Caco-2 (cell line): ENCODE results near the gene ULBP1. TPM values are rescaled to one million over a fixed set of nuclear protein-coding genes. Genes with fewer than 3 reads are reported as not detected.
"Not testable (repeated sequence)": the region's sequence is repeated elsewhere in the genome, so short reads cannot be mapped to it uniquely, and the experiment has no call there.

ENCODE experiments used
- BruUV-seq: library from RNA; stranded (reverse); fragments of 400-500 nt; replicated peaks from 2 replicates; lab custom pipeline; 2021; lab: Mats Ljungman, UMichigan
- CTCF ChIA-PET: fragments of 300-600 bp; sonication (Branson Sonifier 250); formaldehyde crosslinking; loops from one replicate; lab custom pipeline; 2022; ENCODE audit warnings: antibody characterized with exemption; lab: Charles Lee
- POLR2A ChIA-PET: fragments of 300-600 bp; sonication (Branson Sonifier 250); formaldehyde crosslinking; loops from one replicate; lab custom pipeline; 2022; ENCODE audit warnings: antibody characterized with exemption; lab: Charles Lee
- DNase-seq, 2 experiments: peaks; one replicate each; pipeline versions ENCODE4 v3.0.0 to v3.0.0-alpha.2; 2020 to 2022
- H3K27me3 ChIP-seq: replicated peaks from 2 replicates; pipeline ENCODE4 v1.6.0; 2011; ENCODE audit warnings: low read length; ENCODE audit not compliant: control insufficient read depth, insufficient read depth
- H3K36me3 ChIP-seq: 2 replicates; pipeline ENCODE4 v1.5.1; 2011; ENCODE audit warnings: low read length; ENCODE audit not compliant: control insufficient read depth, insufficient read depth
- H3K4me1 ChIP-seq: fragments of 250-450 bp; sonication (Bioruptor Pico); 2 replicates; pipeline ENCODE4 v1.5.1; 2020; ENCODE audit warnings: mild to moderate bottlenecking
- H3K4me3 ChIP-seq: 2 replicates; pipeline ENCODE4 v1.5.1; 2011; ENCODE audit warnings: low read depth, mild to moderate bottlenecking, control low read depth, low read length
- H3K9me3 ChIP-seq: fragments of 250-450 bp; sonication (Bioruptor Pico); 2 replicates; pipeline ENCODE4 v1.5.1; 2020; ENCODE audit warnings: mild to moderate bottlenecking, moderate library complexity
- H3K27ac Mint-ChIP-seq: one replicate; pipeline ENCODE4 v1.8.0; 2022; ENCODE audit warnings: mixed read lengths; ENCODE audit not compliant: unreplicated experiment
- H3K27me3 Mint-ChIP-seq: one replicate; pipeline ENCODE4 v1.8.0; 2022; ENCODE audit warnings: mixed read lengths; ENCODE audit not compliant: insufficient read depth, unreplicated experiment
- H3K36me3 Mint-ChIP-seq: one replicate; pipeline ENCODE4 v1.8.0; 2022; ENCODE audit warnings: mild to moderate bottlenecking, mixed read lengths; ENCODE audit not compliant: insufficient read depth, unreplicated experiment
- H3K4me1 Mint-ChIP-seq: one replicate; pipeline ENCODE4 v1.8.0; 2022; ENCODE audit warnings: low read depth, mixed read lengths; ENCODE audit not compliant: unreplicated experiment
- H3K4me3 Mint-ChIP-seq: one replicate; pipeline ENCODE4 v1.8.0; 2022; ENCODE audit warnings: mild to moderate bottlenecking, moderate library complexity, mixed read lengths; ENCODE audit not compliant: unreplicated experiment
- H3K9me3 Mint-ChIP-seq: one replicate; pipeline ENCODE4 v1.8.0; 2022; ENCODE audit warnings: mixed read lengths; ENCODE audit not compliant: unreplicated experiment
- intact Hi-C: fragments of 100-400 bp; cut with micrococcal nuclease; formaldehyde crosslinking; loops from one replicate; pipeline ENCODE4 v1.10.0; 2022; ENCODE audit not compliant: unreplicated experiment
- total RNA-seq: library from RNA; stranded (reverse); gene quantifications from 2 replicates; pipeline ENCODE4 v1.2.3, GENCODE V29; 2022
- TF ChIP-seq, protein P1 (sequence below), 2 experiments: fragments of 200-600 bp in 1 of 2; IDR thresholded peaks; 1 replicate in 1 of 2; 2 replicates in 1 of 2; pipeline versions ENCODE4 v1.5.1 to v1.8.0; 2011 to 2022; ENCODE audit warnings: antibody characterized with exemption in 1 of 2, control low read depth in 1 of 2, inconsistent platforms in 1 of 2, low read depth in 1 of 2, low read length in 1 of 2, mild to moderate bottlenecking in 1 of 2, moderate library complexity in 1 of 2; ENCODE audit not compliant: insufficient read depth in 1 of 2, severe bottlenecking in 1 of 2, unreplicated experiment in 1 of 2

The ULBP1 gene
- total RNA-seq, 1 experiment from 2014 or later, result 7.7 TPM

DNA sequence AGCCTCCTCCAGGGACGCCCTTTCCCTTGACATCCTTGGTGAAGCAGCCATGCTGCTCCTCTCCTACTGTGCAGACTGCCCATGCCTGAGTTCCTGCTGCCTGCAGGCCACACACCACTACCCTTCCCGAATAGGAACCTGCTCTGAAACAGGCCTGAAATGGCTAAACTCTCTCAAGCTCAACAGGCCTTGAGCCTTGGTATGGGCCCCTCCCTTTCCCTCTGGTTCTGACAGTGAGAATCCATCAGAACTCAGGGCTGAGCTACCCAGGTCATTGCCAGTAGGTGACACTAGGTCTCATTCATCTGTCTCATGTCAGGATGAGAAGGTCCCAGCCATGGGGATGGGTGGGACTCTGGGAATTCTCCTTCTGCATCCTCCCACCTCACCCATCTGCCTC, 35.9 kb downstream of the ULBP1 start:
- Mint-ChIP-seq H3K27ac (no peak overlapping the region), H3K36me3 (no peaks in the 10 kb centered on the region), H3K27me3 (peaks cover 3% of the 10 kb centered on the region), H3K4me1 (peaks cover 9% of the 10 kb centered on the region), H3K4me3 (no peak overlapping the region), H3K9me3 (no peaks in the 10 kb centered on the region)
- H3K4me1 ChIP-seq, result no peaks in the 10 kb centered on the region
- DNase-seq, result no peak
- H3K27me3 ChIP-seq, result no peaks in the 10 kb centered on the region
- BruUV-seq, result no TSS peak
- no peak overlapping the region for H3K4me3 ChIP-seq
- CTCF ChIA-PET, result no interaction called here
- no peaks in the 10 kb centered on the region for H3K9me3 ChIP-seq
- intact Hi-C loops, result no loop called here
- H3K36me3 ChIP-seq, result no peaks in the 10 kb centered on the region
- TF ChIP-seq, protein P1, sequence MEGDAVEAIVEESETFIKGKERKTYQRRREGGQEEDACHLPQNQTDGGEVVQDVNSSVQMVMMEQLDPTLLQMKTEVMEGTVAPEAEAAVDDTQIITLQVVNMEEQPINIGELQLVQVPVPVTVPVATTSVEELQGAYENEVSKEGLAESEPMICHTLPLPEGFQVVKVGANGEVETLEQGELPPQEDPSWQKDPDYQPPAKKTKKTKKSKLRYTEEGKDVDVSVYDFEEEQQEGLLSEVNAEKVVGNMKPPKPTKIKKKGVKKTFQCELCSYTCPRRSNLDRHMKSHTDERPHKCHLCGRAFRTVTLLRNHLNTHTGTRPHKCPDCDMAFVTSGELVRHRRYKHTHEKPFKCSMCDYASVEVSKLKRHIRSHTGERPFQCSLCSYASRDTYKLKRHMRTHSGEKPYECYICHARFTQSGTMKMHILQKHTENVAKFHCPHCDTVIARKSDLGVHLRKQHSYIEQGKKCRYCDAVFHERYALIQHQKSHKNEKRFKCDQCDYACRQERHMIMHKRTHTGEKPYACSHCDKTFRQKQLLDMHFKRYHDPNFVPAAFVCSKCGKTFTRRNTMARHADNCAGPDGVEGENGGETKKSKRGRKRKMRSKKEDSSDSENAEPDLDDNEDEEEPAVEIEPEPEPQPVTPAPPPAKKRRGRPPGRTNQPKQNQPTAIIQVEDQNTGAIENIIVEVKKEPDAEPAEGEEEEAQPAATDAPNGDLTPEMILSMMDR (IDR thresholded peaks at IDR 0.05; ENCODE audit: insufficient read depth in 1 of 2, low read depth in 1 of 2, low read length in 1 of 2, severe bottlenecking in 1 of 2, unreplicated experiment in 1 of 2), result no peak
- POLR2A ChIA-PET, result no interaction called here

DNA sequence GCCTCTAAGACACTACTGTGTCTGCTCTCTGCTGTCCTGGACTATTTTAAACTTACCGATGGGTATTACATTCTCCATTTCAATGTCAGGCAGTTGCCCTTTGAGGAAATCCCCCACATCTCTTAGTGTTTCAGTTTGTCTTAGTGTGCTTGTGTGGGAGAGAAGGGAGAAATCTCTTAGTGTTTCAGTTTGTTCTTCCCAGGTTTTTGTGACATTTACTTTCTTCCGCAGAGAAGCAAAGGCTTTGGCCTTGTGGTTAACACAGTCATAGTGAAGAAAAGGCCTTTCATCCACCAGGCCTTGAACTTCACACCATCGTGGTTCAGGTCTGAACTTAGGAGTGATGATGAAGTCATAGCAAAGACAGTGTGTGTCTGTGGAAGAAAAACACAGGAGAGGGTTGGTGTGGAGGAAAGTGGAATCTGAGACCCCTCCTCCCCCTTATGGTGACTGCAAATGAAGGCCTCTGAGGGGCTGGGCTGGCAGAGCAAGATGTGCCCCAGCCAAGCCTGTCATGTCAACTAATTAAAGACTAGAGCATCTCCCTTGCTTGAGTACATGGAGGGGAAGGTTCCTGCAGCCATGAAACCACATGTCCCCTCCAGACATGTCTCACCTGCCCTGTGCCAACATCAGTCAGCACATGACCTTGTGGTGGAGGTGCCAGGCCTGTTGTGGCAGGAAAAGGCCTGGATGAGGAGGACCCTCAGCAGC, 37.7 kb downstream of the ULBP1 start:
- H3K9me3 ChIP-seq, result no peaks in the 10 kb centered on the region
- no peak for DNase-seq
- no peaks in the 10 kb centered on the region for H3K9me3 Mint-ChIP-seq
- peaks cover 9% of the 10 kb centered on the region for H3K4me1 Mint-ChIP-seq
- no peak overlapping the region for H3K27ac Mint-ChIP-seq
- H3K4me1 ChIP-seq, result peaks cover 4% of the 10 kb centered on the region; the same call in 1 of the 2 replicates
- no TSS peak for BruUV-seq
- TF ChIP-seq, protein P1 (IDR thresholded peaks at IDR 0.05; ENCODE audit: insufficient read depth in 1 of 2, low read depth in 1 of 2, low read length in 1 of 2, severe bottlenecking in 1 of 2, unreplicated experiment in 1 of 2), result no peak
- ChIA-PET POLR2A (no interaction called here), CTCF (no interaction called here)
- no peak overlapping the region for H3K4me3 Mint-ChIP-seq
- no peak overlapping the region for H3K4me3 ChIP-seq
- no peaks in the 10 kb centered on the region for H3K36me3 ChIP-seq
- peaks cover 7% of the 10 kb centered on the region for H3K36me3 Mint-ChIP-seq
- intact Hi-C loops, result no loop called here
- no peaks in the 10 kb centered on the region for H3K27me3 Mint-ChIP-seq
- no peaks in the 10 kb centered on the region for H3K27me3 ChIP-seq

DNA sequence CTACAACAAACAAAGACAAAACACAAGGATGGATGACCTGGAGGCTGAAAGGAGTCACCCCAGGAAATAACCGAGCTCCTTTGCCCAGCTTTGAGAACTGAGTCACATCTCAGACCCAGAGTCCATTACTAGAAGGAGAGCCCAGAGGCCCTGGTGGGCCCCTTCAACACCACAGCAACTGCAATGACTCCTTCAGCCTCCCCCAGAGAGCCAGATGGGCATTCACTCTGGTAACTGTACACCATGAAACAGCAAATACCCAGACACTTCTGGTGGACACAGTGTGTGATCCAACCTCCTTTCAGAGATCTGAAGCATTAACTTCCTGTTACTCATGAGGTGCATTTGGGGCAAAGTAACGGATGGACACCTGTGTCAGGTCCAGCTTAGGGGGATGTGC, 39.0 kb downstream of the ULBP1 start:
- Mint-ChIP-seq H3K4me3 (no peak overlapping the region), H3K27me3 (no peaks in the 10 kb centered on the region), H3K36me3 (peaks cover 7% of the 10 kb centered on the region), H3K4me1 (peaks cover 9% of the 10 kb centered on the region), H3K9me3 (no peaks in the 10 kb centered on the region), H3K27ac (no peak overlapping the region)
- Histone ChIP-seq H3K36me3 (no peaks in the 10 kb centered on the region), H3K4me1 (peaks cover 4% of the 10 kb centered on the region; the same call in 1 of the 2 replicates), H3K9me3 (no peaks in the 10 kb centered on the region), H3K4me3 (no peak overlapping the region), H3K27me3 (no peaks in the 10 kb centered on the region)
- BruUV-seq, result no TSS peak
- POLR2A ChIA-PET, result no interaction called here
- CTCF ChIA-PET, result no interaction called here
- intact Hi-C loops, result no loop called here
- DNase-seq, result no peak
- TF ChIP-seq, protein P1 (IDR thresholded peaks at IDR 0.05; ENCODE audit: insufficient read depth in 1 of 2, low read depth in 1 of 2, low read length in 1 of 2, severe bottlenecking in 1 of 2, unreplicated experiment in 1 of 2), result no peak

DNA sequence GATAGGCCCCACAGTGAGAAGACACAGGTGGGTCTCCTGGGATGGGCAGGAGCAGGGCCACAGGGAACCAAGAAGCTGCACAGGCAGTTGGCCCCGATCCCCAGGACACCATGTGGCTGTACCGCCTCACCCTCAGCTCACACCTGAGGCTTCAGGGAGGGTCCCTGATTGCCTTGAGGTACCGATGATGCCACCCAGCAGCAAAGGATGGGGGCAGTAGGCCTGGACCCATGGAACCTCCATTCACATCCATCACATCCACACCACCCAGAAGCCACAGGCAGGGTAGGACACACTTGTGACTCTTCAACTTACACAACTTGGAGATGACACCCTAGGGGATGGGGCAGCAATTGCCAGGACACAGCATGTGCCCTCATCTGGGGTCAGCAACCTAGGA, 39.9 kb downstream of the ULBP1 start:
- POLR2A ChIA-PET, result not testable (repeated sequence)

More for the DNA sequence above, 39.9 kb downstream of the ULBP1 start:
- CTCF ChIA-PET, H3K36me3 ChIP-seq, H3K4me1 ChIP-seq, H3K9me3 ChIP-seq, DNase-seq, intact Hi-C loops, H3K4me3 ChIP-seq, H3K27me3 ChIP-seq, H3K27ac Mint-ChIP-seq, H3K27me3 Mint-ChIP-seq, H3K36me3 Mint-ChIP-seq, H3K4me1 Mint-ChIP-seq, H3K9me3 Mint-ChIP-seq, BruUV-seq: not testable (repeated sequence)
- peak overlapping the region; percentile 81 for H3K4me3 Mint-ChIP-seq
